BJ (cell line): Measurements from ENCODE around the gene BSG. TPM values are rescaled to one million over a fixed set of nuclear protein-coding genes. Genes with fewer than 3 reads are reported as not detected.

ENCODE experiments used
- CTCF ChIA-PET: fragments of 350-600 bp; formaldehyde crosslinking; extraction: SDS; loops from one replicate; lab custom pipeline; 2021; ENCODE audit warnings: antibody characterized with exemption, inconsistent platforms; lab: Yijun Ruan, JAX
- POLR2A ChIA-PET: fragments of 300-600 bp; sonication (Branson Sonifier 250); formaldehyde crosslinking; extraction: SDS; loops from one replicate; lab custom pipeline; 2021; ENCODE audit warnings: antibody characterized with exemption; lab: Charles Lee
- DNase-seq: peaks from one replicate; pipeline ENCODE4 v3.0.0-alpha.2; 2011; ENCODE audit warnings: low read depth
- H3K27me3 ChIP-seq: 2 replicates; pipeline ENCODE4 v1.6.0; 2011; ENCODE audit warnings: low read length; ENCODE audit not compliant: control insufficient read depth, insufficient read depth
- H3K36me3 ChIP-seq: 2 replicates; pipeline ENCODE4 v1.5.1; 2011; ENCODE audit warnings: low read length; ENCODE audit not compliant: control insufficient read depth, insufficient read depth
- H3K4me3 ChIP-seq: 2 replicates; pipeline ENCODE4 v1.5.1; 2011; ENCODE audit warnings: low read depth, mild to moderate bottlenecking, control low read depth, low read length
- polyA plus RNA-seq: library from polyadenylated mRNA; depleted of rRNA; stranded (reverse); fragments of >200 nt; gene quantifications from 2 replicates; pipeline ENCODE4 v1.2.3, GENCODE V29; 2011
- TF ChIP-seq, protein P1 (sequence below): IDR thresholded peaks from 2 replicates; pipeline ENCODE4 v1.5.1; 2011; ENCODE audit warnings: low read depth, mild to moderate bottlenecking, control low read depth, inconsistent platforms, low read length, moderate library complexity; ENCODE audit not compliant: insufficient read depth

Gene BSG
- polyA plus RNA-seq, 1 experiment, result 1,176 TPM

DNA sequence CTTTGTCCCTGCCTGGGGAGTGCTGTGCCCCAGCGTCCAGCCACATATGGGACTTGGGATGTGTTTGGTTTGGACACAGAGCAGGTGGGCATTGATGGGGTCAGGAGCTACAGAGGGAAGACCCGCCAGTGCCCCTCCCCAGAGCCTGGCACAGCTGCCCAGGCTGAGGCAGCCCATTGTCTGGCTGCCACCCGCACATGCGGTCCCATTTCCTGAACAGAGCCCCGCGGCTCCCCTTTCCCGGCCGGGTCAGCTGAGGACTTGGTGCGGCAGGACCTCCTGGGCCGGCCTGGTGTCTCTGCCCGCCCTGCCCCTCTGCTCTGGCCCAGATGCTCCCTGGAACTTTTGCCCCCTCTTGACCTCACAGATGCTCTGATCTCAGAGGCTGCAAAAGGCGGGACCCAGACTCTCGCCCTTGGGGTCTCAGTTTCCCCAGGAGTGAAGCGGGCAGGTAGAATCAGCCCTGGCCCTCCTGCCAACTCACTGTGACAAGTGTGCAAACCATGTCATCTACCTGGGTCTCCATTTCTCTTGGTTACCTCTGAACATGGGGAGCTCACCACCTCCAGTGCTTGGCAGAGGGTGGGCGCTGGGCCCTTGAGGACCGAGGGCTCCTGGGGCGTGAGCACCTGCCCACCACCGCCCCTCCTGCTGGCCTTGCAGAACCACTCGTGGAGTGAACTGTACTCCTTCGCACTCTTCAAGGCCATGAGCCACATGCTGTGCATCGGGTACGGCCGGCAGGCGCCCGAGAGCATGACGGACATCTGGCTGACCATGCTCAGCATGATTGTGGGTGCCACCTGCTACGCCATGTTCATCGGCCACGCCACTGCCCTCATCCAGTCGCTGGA, 35.1 kb downstream of the BSG start:
- no peaks in the 10 kb centered on the region for H3K36me3 ChIP-seq
- TF ChIP-seq, protein P1, sequence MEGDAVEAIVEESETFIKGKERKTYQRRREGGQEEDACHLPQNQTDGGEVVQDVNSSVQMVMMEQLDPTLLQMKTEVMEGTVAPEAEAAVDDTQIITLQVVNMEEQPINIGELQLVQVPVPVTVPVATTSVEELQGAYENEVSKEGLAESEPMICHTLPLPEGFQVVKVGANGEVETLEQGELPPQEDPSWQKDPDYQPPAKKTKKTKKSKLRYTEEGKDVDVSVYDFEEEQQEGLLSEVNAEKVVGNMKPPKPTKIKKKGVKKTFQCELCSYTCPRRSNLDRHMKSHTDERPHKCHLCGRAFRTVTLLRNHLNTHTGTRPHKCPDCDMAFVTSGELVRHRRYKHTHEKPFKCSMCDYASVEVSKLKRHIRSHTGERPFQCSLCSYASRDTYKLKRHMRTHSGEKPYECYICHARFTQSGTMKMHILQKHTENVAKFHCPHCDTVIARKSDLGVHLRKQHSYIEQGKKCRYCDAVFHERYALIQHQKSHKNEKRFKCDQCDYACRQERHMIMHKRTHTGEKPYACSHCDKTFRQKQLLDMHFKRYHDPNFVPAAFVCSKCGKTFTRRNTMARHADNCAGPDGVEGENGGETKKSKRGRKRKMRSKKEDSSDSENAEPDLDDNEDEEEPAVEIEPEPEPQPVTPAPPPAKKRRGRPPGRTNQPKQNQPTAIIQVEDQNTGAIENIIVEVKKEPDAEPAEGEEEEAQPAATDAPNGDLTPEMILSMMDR, result no peak
- no peak for DNase-seq
- no peaks in the 10 kb centered on the region for H3K27me3 ChIP-seq
- ChIA-PET CTCF (no interaction called here), POLR2A (no interaction called here)
- H3K4me3 ChIP-seq, result no peak overlapping the region

DNA sequence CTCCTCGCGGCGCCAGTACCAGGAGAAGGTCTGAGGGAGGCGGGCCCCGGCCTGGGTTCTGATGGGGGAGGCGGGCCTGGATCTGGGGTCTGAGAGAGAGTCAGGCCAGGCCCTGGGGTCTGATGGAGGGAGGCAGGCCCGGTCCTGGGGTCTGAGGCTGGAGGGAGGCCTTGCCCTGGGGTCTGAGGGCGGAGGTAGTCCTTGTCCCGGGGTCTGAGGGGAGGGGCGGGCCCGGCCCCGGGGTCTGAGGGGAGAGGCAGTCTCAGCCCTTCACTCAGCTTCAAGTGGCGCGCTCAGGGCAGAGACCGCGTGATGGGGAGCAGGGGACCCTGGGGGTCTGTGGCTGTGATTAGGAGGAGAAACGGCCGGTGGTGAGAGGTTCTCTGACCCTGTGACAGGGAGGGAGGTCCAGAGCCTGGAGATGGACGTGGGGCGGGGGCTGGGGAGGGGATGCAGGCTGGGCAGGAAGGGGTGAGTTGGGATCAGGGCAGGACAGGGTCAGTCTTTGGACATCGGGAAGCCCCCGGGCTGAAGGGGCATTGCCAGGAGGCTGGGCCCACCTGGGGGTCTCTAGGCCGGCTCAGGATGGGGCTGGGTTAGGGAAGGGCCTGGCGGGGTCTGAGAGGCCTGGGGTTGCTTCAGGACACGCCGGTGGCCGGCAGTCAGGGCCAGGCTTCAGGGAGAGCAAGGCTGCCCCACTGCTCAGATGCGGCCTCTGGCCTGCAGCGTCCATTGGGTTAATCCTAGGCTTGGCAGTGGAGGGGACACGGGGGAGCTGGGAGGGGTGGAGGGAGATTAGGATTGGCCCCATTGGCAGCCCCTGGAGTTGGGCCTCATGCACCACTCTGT, 36.0 kb downstream of the BSG start:
- Histone ChIP-seq H3K27me3 (no peaks in the 10 kb centered on the region), H3K4me3 (no peak overlapping the region), H3K36me3 (no peaks in the 10 kb centered on the region)
- CTCF ChIA-PET, result interaction anchor here (1.2 to 1.3 kb wide), 2 partner anchors 20 to 24 kb away, joined by 4 to 5 read pairs; no protein-coding TSS in a partner anchor
- no peak for DNase-seq
- POLR2A ChIA-PET, result no interaction called here
- TF ChIP-seq, protein P1, result no peak

- Histone ChIP-seq H3K4me3 (no peak overlapping the region), H3K36me3 (no peaks in the 10 kb centered on the region), H3K27me3 (no peaks in the 10 kb centered on the region)
- ChIA-PET CTCF (interaction anchor here (1.2 to 1.3 kb wide), 2 partner anchors 20 to 25 kb away, joined by 4 to 5 read pairs; no protein-coding TSS in a partner anchor), POLR2A (no interaction called here)
- DNase-seq, result no peak
- TF ChIP-seq, protein P1, result no peak
Observed at GRCh38 chr19:609004-609346, 36.6 kb downstream of the BSG start.

GRCh38 chr19:610071-610800, 37.8 kb downstream of the BSG start:
- H3K4me3 ChIP-seq, result no peak overlapping the region
- DNase-seq, result no peak
- TF ChIP-seq, protein P1, result no peak
- ChIA-PET POLR2A (no interaction called here), CTCF (no interaction called here)
- no peaks in the 10 kb centered on the region for H3K27me3 ChIP-seq
- H3K36me3 ChIP-seq, result no peaks in the 10 kb centered on the region
